HEK293 (cell line): ENCODE measurements around the gene APBA1.

Experiments used
- CTCF ChIA-PET: fragments of 350-600 bp; formaldehyde crosslinking; extraction: SDS; loops from one replicate; lab custom pipeline; 2021; ENCODE audit warnings: antibody characterized with exemption; lab: Yijun Ruan, JAX
- POLR2A ChIA-PET: fragments of 300-600 bp; formaldehyde crosslinking; extraction: SDS; loops from one replicate; lab custom pipeline; 2020; ENCODE audit warnings: antibody characterized with exemption, inconsistent platforms; lab: Yijun Ruan, JAX
- H3K27ac ChIP-seq: fragments of 200-500 bp; sonication (Bioruptor generic); 2 replicates; pipeline ENCODE4 v1.5.1; 2014; ENCODE audit warnings: low read depth, low read length, control low read depth, inconsistent platforms; ENCODE audit errors: extremely low read depth
- H3K36me3 ChIP-seq, 2 experiments: fragments of 200-500 bp in 1 of 2; sonication (Bioruptor generic) in 1 of 2; 1 replicate in 1 of 2; 2 replicates in 1 of 2; pipeline ENCODE4 v1.5.1; 2014 to 2017; ENCODE audit warnings: inconsistent platforms in 2 of 2, low read length in 2 of 2; ENCODE audit not compliant: control insufficient read depth in 2 of 2, insufficient read depth in 1 of 2
- H3K4me1 ChIP-seq: fragments of 200-500 bp; sonication (Bioruptor generic); 2 replicates; pipeline ENCODE4 v1.5.1; 2014; ENCODE audit warnings: mild to moderate bottlenecking, low read length, inconsistent platforms; ENCODE audit not compliant: control insufficient read depth, insufficient read depth
- H3K4me3 ChIP-seq: 2 replicates; pipeline ENCODE4 v1.5.1; 2011; ENCODE audit warnings: low read depth, mild to moderate bottlenecking, control low read depth, low read length, moderate library complexity
- H3K9me3 ChIP-seq: fragments of 200-500 bp; sonication (Bioruptor generic); 2 replicates; pipeline ENCODE4 v1.5.1; 2014; ENCODE audit warnings: low read depth, low read length, inconsistent platforms; ENCODE audit not compliant: control insufficient read depth, insufficient read depth
- BCL6B ChIP-seq: fragments of 450-650 bp; formaldehyde crosslinking; IDR thresholded peaks from 2 replicates; pipeline ENCODE4 v1.5.1; 2017; ENCODE audit warnings: missing biosample characterization, missing genetic modification characterization
- HIC1 ChIP-seq: fragments of 450-650 bp; formaldehyde crosslinking; IDR thresholded peaks from 2 replicates; pipeline ENCODE4 v1.5.1; 2016; ENCODE audit warnings: missing biosample characterization, missing genetic modification characterization
- HOXD13 ChIP-seq: sonication (generic); formaldehyde crosslinking; IDR thresholded peaks from 2 replicates; pipeline ENCODE4 v1.8.0; 2022; ENCODE audit warnings: missing genetic modification reagents, borderline replicate concordance
- KLF1 ChIP-seq: fragments of 450-650 bp; formaldehyde crosslinking; IDR thresholded peaks from 2 replicates; pipeline ENCODE4 v1.5.1; 2016; ENCODE audit warnings: missing biosample characterization, missing genetic modification characterization
- KLF8 ChIP-seq: fragments of 450-650 bp; formaldehyde crosslinking; IDR thresholded peaks from 2 replicates; pipeline ENCODE4 v1.5.1; 2016; ENCODE audit warnings: missing biosample characterization, missing genetic modification characterization
- PRDM6 ChIP-seq: fragments of 450-650 bp; formaldehyde crosslinking; IDR thresholded peaks from 2 replicates; pipeline ENCODE4 v1.5.1; 2017; ENCODE audit warnings: missing biosample characterization, missing genetic modification characterization
- SETDB1 ChIP-seq: IDR thresholded peaks from one replicate; pipeline ENCODE4 v1.6.1; 2017; ENCODE audit warnings: mild to moderate bottlenecking, low read length, moderate library complexity, mixed read lengths; ENCODE audit not compliant: insufficient read length
- TCF7L2 ChIP-seq: IDR thresholded peaks from 2 replicates; pipeline ENCODE4 v1.6.1; 2011; ENCODE audit warnings: low read depth, mild to moderate bottlenecking, inconsistent platforms, low read length, moderate library complexity, borderline replicate concordance
- ZBTB1 ChIP-seq: fragments of 450-650 bp; formaldehyde crosslinking; IDR thresholded peaks from 2 replicates; pipeline ENCODE4 v1.5.1; 2016; ENCODE audit warnings: missing biosample characterization, missing genetic modification characterization
- ZBTB48 ChIP-seq: fragments of 450-650 bp; formaldehyde crosslinking; IDR thresholded peaks from 2 replicates; pipeline ENCODE4 v1.5.1; 2016; ENCODE audit warnings: missing biosample characterization, missing genetic modification characterization
- ZNF174 ChIP-seq: fragments of 450-650 bp; formaldehyde crosslinking; IDR thresholded peaks from 2 replicates; pipeline ENCODE4 v1.5.0; 2017; ENCODE audit warnings: missing biosample characterization, mild to moderate bottlenecking, missing genetic modification characterization
- ZNF18 ChIP-seq: fragments of 450-650 bp; formaldehyde crosslinking; IDR thresholded peaks from 2 replicates; pipeline ENCODE4 v1.5.1; 2016; ENCODE audit warnings: missing biosample characterization, missing genetic modification characterization
- ZNF274 ChIP-seq, 2 experiments: fragments of 200-500 bp in 1 of 2; fragments of 450-650 bp in 1 of 2; sonication (Bioruptor generic) in 1 of 2; formaldehyde crosslinking in 1 of 2; IDR thresholded peaks; 2 replicates each; pipeline versions ENCODE4 v1.5.1 to v1.6.1; 2014 to 2016; ENCODE audit warnings: borderline replicate concordance in 1 of 2, inconsistent platforms in 1 of 2, low read length in 1 of 2, missing biosample characterization in 1 of 2, missing genetic modification characterization in 1 of 2
- ZNF350 ChIP-seq: fragments of 450-650 bp; formaldehyde crosslinking; IDR thresholded peaks from 2 replicates; pipeline ENCODE4 v1.5.0; 2017; ENCODE audit warnings: missing biosample characterization, mild to moderate bottlenecking, missing genetic modification characterization
- ZNF362 ChIP-seq: fragments of 450-650 bp; formaldehyde crosslinking; IDR thresholded peaks from 2 replicates; pipeline ENCODE4 v1.5.1; 2016; ENCODE audit warnings: missing biosample characterization, missing genetic modification characterization
- ZNF394 ChIP-seq: fragments of 450-650 bp; formaldehyde crosslinking; IDR thresholded peaks from 2 replicates; pipeline ENCODE4 v1.5.1; 2016; ENCODE audit warnings: missing biosample characterization, missing genetic modification characterization, mild to moderate bottlenecking, moderate library complexity, borderline replicate concordance
- ZNF473 ChIP-seq: fragments of 450-650 bp; formaldehyde crosslinking; IDR thresholded peaks from 2 replicates; pipeline ENCODE4 v1.5.1; 2017; ENCODE audit warnings: missing biosample characterization, missing genetic modification characterization
- ZNF544 ChIP-seq: fragments of 450-650 bp; formaldehyde crosslinking; IDR thresholded peaks from 2 replicates; pipeline ENCODE4 v1.5.0; 2017; ENCODE audit warnings: missing biosample characterization, missing genetic modification characterization
- ZNF560 ChIP-seq: fragments of 450-650 bp; formaldehyde crosslinking; IDR thresholded peaks from 2 replicates; pipeline ENCODE4 v1.5.1; 2017; ENCODE audit warnings: missing biosample characterization, missing genetic modification characterization, borderline replicate concordance
- ZNF701 ChIP-seq: fragments of 450-650 bp; formaldehyde crosslinking; IDR thresholded peaks from 2 replicates; pipeline ENCODE4 v1.5.1; 2016; ENCODE audit warnings: missing biosample characterization, missing genetic modification characterization
- ZNF704 ChIP-seq: fragments of 450-650 bp; formaldehyde crosslinking; IDR thresholded peaks from 2 replicates; pipeline ENCODE4 v1.5.1; 2016; ENCODE audit warnings: missing biosample characterization, missing genetic modification characterization
- ZNF837 ChIP-seq: fragments of 450-650 bp; formaldehyde crosslinking; IDR thresholded peaks from 2 replicates; pipeline ENCODE4 v1.5.1; 2016; ENCODE audit warnings: missing biosample characterization, missing genetic modification characterization
- ZSCAN30 ChIP-seq: fragments of 450-650 bp; IDR thresholded peaks from 2 replicates; pipeline ENCODE4 v1.5.1; 2018; ENCODE audit warnings: missing biosample characterization, mild to moderate bottlenecking, missing genetic modification characterization, moderate library complexity
- TF ChIP-seq, protein P1 (sequence below): fragments of 450-650 bp; formaldehyde crosslinking; IDR thresholded peaks from 2 replicates; pipeline ENCODE4 v1.5.1; 2017; ENCODE audit warnings: missing biosample characterization, missing genetic modification characterization

APBA1 gene

GRCh38 chr9:69675563-69675962, 3.4 kb upstream of the APBA1 start:
- no peaks in the 10 kb centered on the region for H3K9me3 ChIP-seq
- CTCF ChIA-PET = no interaction called here
- H3K36me3 ChIP-seq = no peaks in the 10 kb centered on the region
- POLR2A ChIA-PET = no interaction called here
- TF ChIP-seq ZNF837 (tag by site-specific recombination) (no peak), PRDM6 (tag by site-specific recombination) (no peak), KLF1 (tag by site-specific recombination) (no peak), ZNF701 (tag by site-specific recombination) (no peak), ZNF350 (no peak), ZBTB1 (tag by site-specific recombination) (no peak), SETDB1 (no peak), ZNF560 (tag by site-specific recombination) (no peak), ZNF704 (tag by site-specific recombination) (no peak), ZNF473 (tag by site-specific recombination) (no peak), ZNF174 (tag by site-specific recombination) (no peak)
- TF ChIP-seq, protein P1, sequence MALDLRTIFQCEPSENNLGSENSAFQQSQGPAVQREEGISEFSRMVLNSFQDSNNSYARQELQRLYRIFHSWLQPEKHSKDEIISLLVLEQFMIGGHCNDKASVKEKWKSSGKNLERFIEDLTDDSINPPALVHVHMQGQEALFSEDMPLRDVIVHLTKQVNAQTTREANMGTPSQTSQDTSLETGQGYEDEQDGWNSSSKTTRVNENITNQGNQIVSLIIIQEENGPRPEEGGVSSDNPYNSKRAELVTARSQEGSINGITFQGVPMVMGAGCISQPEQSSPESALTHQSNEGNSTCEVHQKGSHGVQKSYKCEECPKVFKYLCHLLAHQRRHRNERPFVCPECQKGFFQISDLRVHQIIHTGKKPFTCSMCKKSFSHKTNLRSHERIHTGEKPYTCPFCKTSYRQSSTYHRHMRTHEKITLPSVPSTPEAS (tag by site-specific recombination) = no peak
- TF ChIP-seq, all 188 proteins: peak for 0
- no peak overlapping the region for H3K27ac ChIP-seq
- H3K4me1 ChIP-seq = 0 out of 2 replicates have a peak, but pooled peaks cover 3% of the 10 kb centered on the region
- no peak overlapping the region for H3K4me3 ChIP-seq

- H3K27ac ChIP-seq = no peak overlapping the region
- 0 out of 2 replicates have a peak, but pooled peaks cover 3% of the 10 kb centered on the region for H3K4me1 ChIP-seq
- no peak overlapping the region for H3K4me3 ChIP-seq
- no peaks in the 10 kb centered on the region for H3K36me3 ChIP-seq
- CTCF ChIA-PET = interaction anchor here (3.2 kb wide), 1 partner anchor 12 kb away, joined by 23 read pairs; no protein-coding TSS in a partner anchor
- POLR2A ChIA-PET = no interaction called here
- H3K9me3 ChIP-seq = no peaks in the 10 kb centered on the region
- no peak for TF ChIP-seq ZSCAN30
- TF ChIP-seq ZNF362 = no peak
- TF ChIP-seq HOXD13 = no peak
- no peak for TF ChIP-seq ZNF544
- no peak for TF ChIP-seq TCF7L2
- no peak for TF ChIP-seq ZNF274 (IDR thresholded peaks at IDR 0.05; ENCODE audit: low read length)
- TF ChIP-seq ZNF274 (tag by site-specific recombination; IDR thresholded peaks at IDR 0.05; ENCODE audit: borderline replicate concordance) = no peak
- no peak for TF ChIP-seq ZNF18 (tag by site-specific recombination)
- TF ChIP-seq ZNF350 = no peak
- TF ChIP-seq HIC1 (tag by site-specific recombination) = no peak
- no peak for TF ChIP-seq BCL6B (tag by site-specific recombination)
- TF ChIP-seq ZNF394 (tag by site-specific recombination) = no peak
- no peak for TF ChIP-seq ZBTB48
- TF ChIP-seq KLF8 = no peak
These were observed 2.7 kb upstream of the APBA1 start for GRCh38 chr9:69674716-69675438.
